ENCODE data around the gene CIITA. TPM values are rescaled to one million over a fixed set of nuclear protein-coding genes. Genes with fewer than 3 reads are reported as not detected.

Gene CIITA
- total RNA-seq (2022; extraction: Qiagen RNA extraction; ENCODE audit: low read depth) = 0.03 to 0.08 TPM in 2 of 5 replicates, not detected in the others

GRCh38 chr16:10876799-10877341 is at the start of gene CIITA:
Gene CIITA, plus strand, starts transcription at chr16:10877202. Its CDS starts 129 bp downstream, at chr16:10877331.

GRCh38 chr16:10942352-10943063 is 65.5 kb downstream of the CIITA start, which contains the start of gene DEXI:
Gene DEXI, minus strand, starts transcription at chr16:10942468. Its CDS starts 463 bp downstream, at chr16:10942005.

GRCh38 chr16:10944249-10945064 is 67.5 kb downstream of the CIITA start, which contains the start of gene CLEC16A:
Gene CLEC16A, plus strand, starts transcription at chr16:10944564. Its CDS starts 154 bp downstream, at chr16:10944718.

Other genes with a start within 250 kb of the CIITA start
- not detected in 5 replicates for gene TEKT5, start 182.3 kb upstream of the CIITA start, total RNA-seq (2022; extraction: Qiagen RNA extraction; ENCODE audit: low read depth)
- gene NUBP1, start 133.4 kb upstream of the CIITA start, total RNA-seq (2022; extraction: Qiagen RNA extraction; ENCODE audit: low read depth) = 41.0 to 51.3 TPM (median 44.6 TPM) in 5 replicates
- 0.07 to 0.26 TPM (median 0.24 TPM) in 3 of 5 replicates, not detected in the others for gene TVP23A, start 58.4 kb upstream of the CIITA start, total RNA-seq (2022; extraction: Qiagen RNA extraction; ENCODE audit: low read depth)
- gene DEXI, start 65.3 kb downstream of the CIITA start, total RNA-seq (2022; extraction: Qiagen RNA extraction; ENCODE audit: low read depth) = 30.4 to 44.4 TPM (median 41.4 TPM) in 5 replicates
- gene CLEC16A, start 67.4 kb downstream of the CIITA start, total RNA-seq (2022; extraction: Qiagen RNA extraction; ENCODE audit: low read depth) = 6.9 to 8.6 TPM (median 7.6 TPM) in 5 replicates

Data from A549 treated with RU486 at 1 μM for 4 hours (cell line).